GM23248 (cell line): Measurements from ENCODE around the gene GRAP.
"Not testable (repeated sequence)": the region's sequence is repeated elsewhere in the genome, so short reads cannot be mapped to it uniquely, and the experiment has no call there.

Source experiments
- EZH2 ChIP-seq: fragments of 200-600 bp; sonication (generic); IDR thresholded peaks from 2 replicates; pipeline ENCODE4 v1.6.1; 2018; ENCODE audit warnings: antibody characterized with exemption, mild to moderate bottlenecking; ENCODE audit not compliant: insufficient read depth, poor library complexity, severe bottlenecking
- EZH2phosphoT487 ChIP-seq: fragments of 200-600 bp; sonication (generic); IDR thresholded peaks from 2 replicates; pipeline ENCODE4 v1.6.1; 2018; ENCODE audit warnings: antibody characterized with exemption, moderate library complexity, mild to moderate bottlenecking, low read depth; ENCODE audit not compliant: insufficient read depth

DNA sequence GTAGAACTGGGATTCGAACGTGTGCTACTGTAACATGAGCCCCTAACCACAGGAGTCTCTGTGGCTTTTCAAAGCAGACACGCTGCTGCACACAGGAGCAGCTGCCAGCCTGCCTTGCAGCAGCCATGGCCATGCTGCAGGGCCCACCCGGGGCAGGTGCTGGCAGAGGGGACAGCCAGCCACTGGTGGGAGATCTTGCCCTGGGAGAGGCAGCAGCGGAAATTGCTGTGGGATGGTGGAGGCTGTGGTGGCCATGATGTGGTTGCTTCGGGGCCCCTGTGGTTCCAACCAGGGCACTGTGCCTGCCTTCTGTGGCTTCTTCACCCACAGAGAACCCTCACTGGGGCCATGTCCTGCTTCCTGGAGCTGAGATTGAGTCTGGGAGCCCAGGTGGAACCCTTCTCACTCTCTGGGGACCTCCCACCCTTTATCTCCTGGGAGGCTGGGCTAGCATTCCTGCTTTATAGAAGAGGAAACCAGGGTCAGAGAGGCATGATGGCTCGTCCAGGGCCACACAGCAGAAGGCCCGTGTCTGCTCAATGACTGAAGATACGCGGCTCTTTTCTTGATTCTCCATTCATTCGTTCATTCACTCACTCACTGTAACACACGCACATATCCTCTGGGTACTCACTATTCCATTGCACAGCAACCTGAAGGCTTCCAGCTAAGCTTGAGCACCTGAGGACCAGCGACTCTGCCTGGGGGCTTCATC is 43.5 kb upstream of the GRAP start:
- TF ChIP-seq EZH2, EZH2phosphoT487: not testable (repeated sequence)
